ENCODE measurements around the gene HDAC5.

The HDAC5 gene

GRCh38 chr17:44094701-44095387, 28.6 kb downstream of the HDAC5 start:
- no peak for DNase-seq (ENCODE audit: low spot score in 2 of 2)
- Histone ChIP-seq H3K27me3 (ENCODE audit: low read depth) (no peaks in the 10 kb centered on the region), H3K4me3 (no peak overlapping the region), H3K36me3 (replicated peaks) (peaks cover 9% of the 10 kb centered on the region), H3K9me3 (no peaks in the 10 kb centered on the region), H3K4me1 (peaks cover 15% of the 10 kb centered on the region)
- in situ Hi-C loops (cut with MboI; ENCODE audit: low sequenced_read_pairs): no loop called here

GRCh38 chr17:44093231-44093900, 30.1 kb downstream of the HDAC5 start:
- Histone ChIP-seq H3K36me3 (replicated peaks) (peaks cover 9% of the 10 kb centered on the region), H3K4me1 (peaks cover 15% of the 10 kb centered on the region), H3K27me3 (ENCODE audit: low read depth) (no peaks in the 10 kb centered on the region), H3K9me3 (no peaks in the 10 kb centered on the region), H3K4me3 (no peak overlapping the region)
- in situ Hi-C loops (cut with MboI; ENCODE audit: low sequenced_read_pairs): no loop called here
- no peak for DNase-seq (ENCODE audit: low spot score in 2 of 2)

DNA sequence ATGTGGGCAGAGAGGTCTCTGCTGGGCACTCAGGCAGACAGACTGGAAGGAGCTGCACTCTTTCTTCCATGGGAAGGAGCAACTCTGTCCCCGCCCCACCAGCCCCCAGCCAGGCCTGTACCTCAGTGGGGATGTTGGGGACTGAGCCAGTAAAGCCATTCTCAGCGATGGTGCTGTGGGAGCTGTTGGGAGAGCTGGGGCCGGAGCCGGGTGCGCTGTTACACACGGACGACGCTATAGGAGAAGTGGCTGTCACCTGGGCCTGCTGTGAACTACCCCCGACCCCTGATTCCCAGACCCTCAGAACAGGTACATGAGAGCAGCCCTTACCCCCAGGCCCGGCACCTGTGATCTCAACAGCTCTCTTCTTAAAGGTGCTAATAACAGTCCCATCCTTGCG, 31.4 kb downstream of the HDAC5 start:
- Histone ChIP-seq H3K27me3 (ENCODE audit: low read depth) (no peaks in the 10 kb centered on the region), H3K4me1 (peaks cover 19% of the 10 kb centered on the region), H3K4me3 (no peak overlapping the region), H3K9me3 (no peaks in the 10 kb centered on the region), H3K36me3 (replicated peaks) (peaks cover 9% of the 10 kb centered on the region)
- in situ Hi-C loops (cut with MboI; ENCODE audit: low sequenced_read_pairs): no loop called here
- DNase-seq (ENCODE audit: low spot score in 2 of 2): no peak

- no peak for DNase-seq (ENCODE audit: low spot score in 2 of 2)
- Histone ChIP-seq H3K4me1 (peaks cover 19% of the 10 kb centered on the region), H3K36me3 (replicated peaks) (peaks cover 9% of the 10 kb centered on the region), H3K9me3 (no peaks in the 10 kb centered on the region), H3K4me3 (no peak overlapping the region), H3K27me3 (ENCODE audit: low read depth) (no peaks in the 10 kb centered on the region)
- in situ Hi-C loops (cut with MboI; ENCODE audit: low sequenced_read_pairs): no loop called here
Measured at GRCh38 chr17:44091200-44091997, 32.0 kb downstream of the HDAC5 start.

DNA sequence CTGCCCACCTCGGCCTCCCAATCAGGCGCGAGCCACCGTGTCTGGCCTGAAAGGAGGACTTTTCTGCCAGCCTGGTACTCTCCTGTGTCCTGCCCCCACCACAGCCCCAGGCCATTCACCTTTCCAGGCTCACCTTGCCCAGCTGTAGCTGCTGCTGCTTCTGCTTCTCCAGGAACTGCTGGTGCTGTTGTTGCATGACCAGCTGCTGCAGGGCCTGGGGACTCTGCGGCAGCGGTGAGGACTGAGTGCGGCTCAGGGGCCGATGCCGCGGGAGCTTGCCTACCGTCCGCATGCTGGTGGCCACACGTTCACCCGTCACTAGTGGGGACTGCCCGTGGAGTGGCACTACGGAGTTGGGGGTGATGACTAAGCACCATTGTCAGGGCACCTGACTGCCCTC, 35.2 kb downstream of the HDAC5 start:
- Histone ChIP-seq H3K36me3 (replicated peaks) (peaks cover 8% of the 10 kb centered on the region), H3K4me1 (peaks cover 5% of the 10 kb centered on the region), H3K27me3 (ENCODE audit: low read depth) (no peaks in the 10 kb centered on the region), H3K9me3 (no peaks in the 10 kb centered on the region), H3K4me3 (no peak overlapping the region)
- no peak for DNase-seq (ENCODE audit: low spot score in 2 of 2)
- in situ Hi-C loops (cut with MboI; ENCODE audit: low sequenced_read_pairs): no loop called here

- no peak for DNase-seq (ENCODE audit: low spot score in 2 of 2)
- peaks cover 5% of the 10 kb centered on the region for H3K4me1 ChIP-seq
- no peaks in the 10 kb centered on the region for H3K27me3 ChIP-seq (ENCODE audit: low read depth)
- peaks cover 11% of the 10 kb centered on the region for H3K36me3 ChIP-seq (replicated peaks)
- in situ Hi-C loops (cut with MboI; ENCODE audit: low sequenced_read_pairs): no loop called here
- H3K9me3 ChIP-seq: no peaks in the 10 kb centered on the region
- no peak overlapping the region for H3K4me3 ChIP-seq
Measured at GRCh38 chr17:44087319-44087718, 36.1 kb downstream of the HDAC5 start.

GRCh38 chr17:44086364-44087311, 36.8 kb downstream of the HDAC5 start:
- no peaks in the 10 kb centered on the region for H3K9me3 ChIP-seq
- H3K27me3 ChIP-seq (ENCODE audit: low read depth): no peaks in the 10 kb centered on the region
- in situ Hi-C loops (cut with MboI; ENCODE audit: low sequenced_read_pairs): no loop called here
- no peak overlapping the region for H3K4me3 ChIP-seq
- peak; percentile 22 to 65 for DNase-seq (ENCODE audit: low spot score in 2 of 2)
- H3K4me1 ChIP-seq: peaks cover 5% of the 10 kb centered on the region
- peaks cover 12% of the 10 kb centered on the region for H3K36me3 ChIP-seq (replicated peaks)

- peaks cover 9% of the 10 kb centered on the region for H3K36me3 ChIP-seq (replicated peaks)
- in situ Hi-C loops (cut with MboI; ENCODE audit: low sequenced_read_pairs): no loop called here
Measured at GRCh38 chr17:44085908-44086307, 37.5 kb downstream of the HDAC5 start.

GRCh38 chr17:44084921-44085320, 38.5 kb downstream of the HDAC5 start:
- Histone ChIP-seq H3K36me3 (replicated peaks) (peaks cover 9% of the 10 kb centered on the region; the same call in 1 of the 2 replicates), H3K4me3 (no peak overlapping the region), H3K9me3 (no peaks in the 10 kb centered on the region)

More at GRCh38 chr17:44085908-44086307, 37.5 kb downstream of the HDAC5 start:
- DNase-seq (ENCODE audit: low spot score in 2 of 2): no peak
- Histone ChIP-seq H3K4me3 (no peak overlapping the region), H3K27me3 (ENCODE audit: low read depth) (no peaks in the 10 kb centered on the region), H3K9me3 (no peaks in the 10 kb centered on the region), H3K4me1 (peaks cover 5% of the 10 kb centered on the region)

DNA sequence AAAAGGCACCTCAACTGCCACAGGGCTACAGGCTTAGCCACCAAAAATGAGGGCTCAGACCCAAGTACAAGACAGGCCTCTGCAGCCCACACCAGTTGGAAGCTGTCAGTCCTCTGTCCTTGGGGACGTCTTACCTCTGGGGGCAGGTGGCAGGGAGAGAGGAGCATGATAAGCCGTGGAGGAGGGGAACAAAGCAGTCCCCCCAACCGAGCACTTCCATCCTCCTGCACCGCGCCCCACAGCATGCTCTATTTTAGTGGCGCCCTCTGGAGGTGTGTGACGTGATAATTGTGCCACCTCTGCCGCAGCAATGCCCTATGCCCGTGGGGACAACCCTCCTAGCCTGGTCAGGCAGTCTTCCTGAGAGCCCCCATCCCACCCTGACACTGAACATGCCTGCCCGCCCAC, 39.3 kb downstream of the HDAC5 start:
- Histone ChIP-seq H3K9me3 (no peaks in the 10 kb centered on the region), H3K36me3 (replicated peaks) (peaks cover 9% of the 10 kb centered on the region), H3K4me3 (no peak overlapping the region), H3K27me3 (ENCODE audit: low read depth) (no peaks in the 10 kb centered on the region), H3K4me1 (peaks cover 5% of the 10 kb centered on the region)
- in situ Hi-C loops (cut with MboI; ENCODE audit: low sequenced_read_pairs): no loop called here
- peak in 1 of 2 experiments; percentile 69 for DNase-seq (ENCODE audit: low spot score in 2 of 2)

More at GRCh38 chr17:44084921-44085320, 38.5 kb downstream of the HDAC5 start:
- peaks cover 5% of the 10 kb centered on the region for H3K4me1 ChIP-seq
- DNase-seq (ENCODE audit: low spot score in 2 of 2): no peak
- no peaks in the 10 kb centered on the region for H3K27me3 ChIP-seq (ENCODE audit: low read depth)
- in situ Hi-C loops (cut with MboI; ENCODE audit: low sequenced_read_pairs): no loop called here

DNA sequence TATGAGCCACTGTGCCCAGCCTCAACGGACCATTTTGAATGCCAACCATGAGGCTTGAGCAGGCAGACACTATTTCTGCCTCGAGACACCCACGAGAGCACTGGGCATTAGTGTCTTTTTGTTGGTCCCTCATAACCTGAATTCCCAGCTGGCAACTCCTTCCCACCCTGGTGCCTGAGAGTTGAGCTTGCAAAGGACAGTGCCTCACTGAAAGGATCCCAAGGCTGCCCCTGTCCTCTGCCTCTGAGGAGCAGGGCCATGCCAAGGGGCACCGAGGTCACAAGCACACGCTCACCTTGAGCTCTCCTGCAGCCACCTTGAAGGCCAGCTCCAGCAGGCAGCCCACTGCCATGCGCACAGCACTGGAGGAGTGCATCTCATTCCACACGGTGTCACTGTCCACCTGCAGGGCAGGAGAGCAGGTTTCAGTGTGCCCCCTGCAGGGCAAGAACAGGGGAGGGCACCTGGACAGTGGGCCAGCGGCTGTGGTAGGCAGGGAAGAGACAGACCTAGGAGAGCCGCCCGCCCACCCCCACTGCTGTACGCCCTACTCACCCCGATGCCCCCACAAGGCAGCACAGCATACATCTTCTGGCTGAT, 40.1 kb downstream of the HDAC5 start:
- H3K9me3 ChIP-seq: no peaks in the 10 kb centered on the region
- no peak for DNase-seq (ENCODE audit: low spot score in 2 of 2)
- no peaks in the 10 kb centered on the region for H3K27me3 ChIP-seq (ENCODE audit: low read depth)
- in situ Hi-C loops (cut with MboI; ENCODE audit: low sequenced_read_pairs): no loop called here
- peaks cover 15% of the 10 kb centered on the region for H3K36me3 ChIP-seq (replicated peaks)
- H3K4me1 ChIP-seq: peaks cover 5% of the 10 kb centered on the region
- H3K4me3 ChIP-seq: no peak overlapping the region

DNA sequence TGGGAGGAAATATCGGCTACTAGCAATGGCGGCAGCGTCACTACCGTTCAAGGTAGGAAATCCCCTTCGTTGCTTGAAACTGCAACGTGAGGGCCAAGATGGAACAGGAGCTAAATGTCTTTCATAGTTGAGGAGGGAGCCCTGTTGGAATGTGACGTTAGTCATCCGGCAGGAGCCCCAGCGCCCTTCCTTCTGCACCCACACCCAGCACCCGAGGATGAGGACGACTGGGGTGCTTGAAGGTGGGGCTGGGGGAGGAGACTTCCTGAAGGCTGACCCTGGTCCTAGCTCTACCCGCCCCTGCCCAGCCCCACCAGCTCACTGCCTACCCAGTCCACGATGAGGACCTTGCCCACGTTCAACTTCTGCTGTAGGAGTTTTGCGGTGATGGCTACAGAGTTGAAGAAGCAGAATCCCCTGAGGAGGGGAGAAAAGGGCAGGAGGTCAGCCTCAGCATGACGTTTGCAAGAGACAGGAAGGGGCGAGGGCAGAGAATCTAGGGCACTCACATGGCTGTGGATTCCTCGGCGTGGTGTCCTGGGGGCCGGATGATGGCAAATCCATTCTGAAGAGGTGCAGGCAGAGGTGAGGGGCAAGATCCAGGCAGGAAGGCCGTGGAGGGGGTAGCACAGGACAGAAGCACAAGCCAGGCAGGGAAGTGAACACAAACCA, 41.0 kb downstream of the HDAC5 start:
- H3K4me1 ChIP-seq: peaks cover 5% of the 10 kb centered on the region
- in situ Hi-C loops (cut with MboI; ENCODE audit: low sequenced_read_pairs): no loop called here
- H3K36me3 ChIP-seq (replicated peaks): peaks cover 21% of the 10 kb centered on the region
- H3K9me3 ChIP-seq: no peaks in the 10 kb centered on the region
- DNase-seq (ENCODE audit: low spot score in 2 of 2): no peak
- no peak overlapping the region for H3K4me3 ChIP-seq
- no peaks in the 10 kb centered on the region for H3K27me3 ChIP-seq (ENCODE audit: low read depth)

All from HAP-1 (cell line).